Measurements from ENCODE around the gene DPP6. TPM values are rescaled to one million over a fixed set of nuclear protein-coding genes. Genes with fewer than 3 reads are reported as not detected.

DPP6 gene
- total RNA-seq, 1 experiment from 2014 or later: not detected

- ATAC-seq: no peak
- intact Hi-C loops (cut with micrococcal nuclease): no loop called here
- no peak overlapping the region for H3K27ac ChIP-seq (ENCODE audit: low read length)
- H3K9me2 ChIP-seq (replicated peaks; ENCODE audit: low read length): no peaks in the 10 kb centered on the region
- no peak overlapping the region for H2AFZ ChIP-seq (ENCODE audit: low read length)
- TF ChIP-seq EZH2 (IDR thresholded peaks at IDR 0.05; ENCODE audit: low read length, unreplicated experiment) (no peak), EZH2phosphoT487 (IDR thresholded peaks at IDR 0.05; ENCODE audit: borderline replicate concordance, low read length) (no peak)
- TF ChIP-seq, protein P1, sequence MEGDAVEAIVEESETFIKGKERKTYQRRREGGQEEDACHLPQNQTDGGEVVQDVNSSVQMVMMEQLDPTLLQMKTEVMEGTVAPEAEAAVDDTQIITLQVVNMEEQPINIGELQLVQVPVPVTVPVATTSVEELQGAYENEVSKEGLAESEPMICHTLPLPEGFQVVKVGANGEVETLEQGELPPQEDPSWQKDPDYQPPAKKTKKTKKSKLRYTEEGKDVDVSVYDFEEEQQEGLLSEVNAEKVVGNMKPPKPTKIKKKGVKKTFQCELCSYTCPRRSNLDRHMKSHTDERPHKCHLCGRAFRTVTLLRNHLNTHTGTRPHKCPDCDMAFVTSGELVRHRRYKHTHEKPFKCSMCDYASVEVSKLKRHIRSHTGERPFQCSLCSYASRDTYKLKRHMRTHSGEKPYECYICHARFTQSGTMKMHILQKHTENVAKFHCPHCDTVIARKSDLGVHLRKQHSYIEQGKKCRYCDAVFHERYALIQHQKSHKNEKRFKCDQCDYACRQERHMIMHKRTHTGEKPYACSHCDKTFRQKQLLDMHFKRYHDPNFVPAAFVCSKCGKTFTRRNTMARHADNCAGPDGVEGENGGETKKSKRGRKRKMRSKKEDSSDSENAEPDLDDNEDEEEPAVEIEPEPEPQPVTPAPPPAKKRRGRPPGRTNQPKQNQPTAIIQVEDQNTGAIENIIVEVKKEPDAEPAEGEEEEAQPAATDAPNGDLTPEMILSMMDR (conservative IDR thresholded peaks at IDR 0.05; ENCODE audit: low read depth, low read length): no peak
- no peak overlapping the region for H3K9ac ChIP-seq (ENCODE audit: low read length)
- no peaks in the 10 kb centered on the region for H3K36me3 ChIP-seq (ENCODE audit: low read depth, low read length)
- no peaks in the 10 kb centered on the region for H3K27me3 ChIP-seq (ENCODE audit: low read length)
- no peaks in the 10 kb centered on the region for H4K20me1 ChIP-seq (ENCODE audit: low read length)
- no peak overlapping the region for H3K4me2 ChIP-seq (ENCODE audit: low read length)
- ChIA-PET CTCF (no interaction called here), POLR2A (ENCODE audit: unreplicated experiment) (no interaction called here)
- BruUV-seq (replicated peaks): no TSS peak
- H3K9me3 ChIP-seq (ENCODE audit: low read length): peaks cover 10% of the 10 kb centered on the region
- no peaks in the 10 kb centered on the region for H3F3A ChIP-seq (ENCODE audit: low read length, unreplicated experiment)
- H3K79me2 ChIP-seq (ENCODE audit: low read length): no peaks in the 10 kb centered on the region
- no peak overlapping the region for H3K4me3 ChIP-seq (ENCODE audit: low read length)
- H3K4me1 ChIP-seq (ENCODE audit: insufficient read depth, low read length): no peaks in the 10 kb centered on the region
- no peak for DNase-seq
Observed at GRCh38 chr7:154231732-154232131, 179.5 kb downstream of the DPP6 start.

DNA sequence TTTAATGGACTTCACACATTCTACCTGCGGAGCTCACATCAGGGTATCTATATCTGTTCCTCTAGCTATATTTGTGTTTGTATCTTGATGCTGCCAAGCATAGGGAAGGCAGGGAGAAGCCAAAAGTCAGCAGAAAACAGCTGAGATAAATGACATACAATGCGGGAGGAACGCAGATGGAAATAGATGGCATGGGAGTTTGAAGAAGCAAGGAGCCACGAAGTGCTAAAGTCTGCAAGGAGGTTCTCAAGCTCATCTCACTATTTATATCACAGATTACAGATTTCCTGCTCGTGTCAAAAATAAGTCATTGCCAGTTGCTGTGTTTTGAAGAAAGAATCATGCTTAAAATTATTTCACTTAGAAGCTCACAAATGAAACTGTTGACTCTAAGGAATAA lies 180.5 kb downstream of the DPP6 start:
- no peaks in the 10 kb centered on the region for H3K79me2 ChIP-seq (ENCODE audit: low read length)
- no peak overlapping the region for H3K27ac ChIP-seq (ENCODE audit: low read length)
- no peak for DNase-seq
- no peak for TF ChIP-seq EZH2 (IDR thresholded peaks at IDR 0.05; ENCODE audit: low read length, unreplicated experiment)
- TF ChIP-seq, protein P1 (conservative IDR thresholded peaks at IDR 0.05; ENCODE audit: low read depth, low read length): no peak
- H3K9ac ChIP-seq (ENCODE audit: low read length): no peak overlapping the region
- H3K4me1 ChIP-seq (ENCODE audit: insufficient read depth, low read length): no peaks in the 10 kb centered on the region
- H3K9me3 ChIP-seq (ENCODE audit: low read length): peaks cover 10% of the 10 kb centered on the region
- H3K4me3 ChIP-seq (ENCODE audit: low read length): no peak overlapping the region
- intact Hi-C loops (cut with micrococcal nuclease): no loop called here
- H3F3A ChIP-seq (ENCODE audit: low read length, unreplicated experiment): no peaks in the 10 kb centered on the region
- no peak overlapping the region for H3K4me2 ChIP-seq (ENCODE audit: low read length)
- no TSS peak for BruUV-seq (replicated peaks)
- H3K27me3 ChIP-seq (ENCODE audit: low read length): no peaks in the 10 kb centered on the region
- no peak for ATAC-seq
- no peak overlapping the region for H2AFZ ChIP-seq (ENCODE audit: low read length)
- no peaks in the 10 kb centered on the region for H3K9me2 ChIP-seq (replicated peaks; ENCODE audit: low read length)
- no peaks in the 10 kb centered on the region for H3K36me3 ChIP-seq (ENCODE audit: low read depth, low read length)
- H4K20me1 ChIP-seq (ENCODE audit: low read length): no peaks in the 10 kb centered on the region
- POLR2A ChIA-PET (ENCODE audit: unreplicated experiment): no interaction called here
- CTCF ChIA-PET: no interaction called here

- CTCF ChIA-PET: no interaction called here
- no peaks in the 10 kb centered on the region for H3K27me3 ChIP-seq (ENCODE audit: low read length)
- H3K4me2 ChIP-seq (ENCODE audit: low read length): no peak overlapping the region
- no peak overlapping the region for H2AFZ ChIP-seq (ENCODE audit: low read length)
- TF ChIP-seq, protein P1 (conservative IDR thresholded peaks at IDR 0.05; ENCODE audit: low read depth, low read length): no peak
- TF ChIP-seq EZH2 (IDR thresholded peaks at IDR 0.05; ENCODE audit: low read length, unreplicated experiment) (no peak), EZH2phosphoT487 (IDR thresholded peaks at IDR 0.05; ENCODE audit: borderline replicate concordance, low read length) (no peak)
- no peaks in the 10 kb centered on the region for H3K9me3 ChIP-seq (ENCODE audit: low read length)
- no peak overlapping the region for H3K27ac ChIP-seq (ENCODE audit: low read length)
- H4K20me1 ChIP-seq (ENCODE audit: low read length): no peaks in the 10 kb centered on the region
- DNase-seq (no peak), ATAC-seq (no peak)
- POLR2A ChIA-PET (ENCODE audit: unreplicated experiment): no interaction called here
- no TSS peak for BruUV-seq (replicated peaks)
- no peaks in the 10 kb centered on the region for H3K36me3 ChIP-seq (ENCODE audit: low read depth, low read length)
- no peaks in the 10 kb centered on the region for H3K4me1 ChIP-seq (ENCODE audit: insufficient read depth, low read length)
- no peaks in the 10 kb centered on the region for H3K9me2 ChIP-seq (replicated peaks; ENCODE audit: low read length)
- H3K79me2 ChIP-seq (ENCODE audit: low read length): no peaks in the 10 kb centered on the region
- intact Hi-C loops (cut with micrococcal nuclease): no loop called here
- no peak overlapping the region for H3K9ac ChIP-seq (ENCODE audit: low read length)
- no peaks in the 10 kb centered on the region for H3F3A ChIP-seq (ENCODE audit: low read length, unreplicated experiment)
- no peak overlapping the region for H3K4me3 ChIP-seq (ENCODE audit: low read length)
Observed at GRCh38 chr7:154241988-154242387, 189.8 kb downstream of the DPP6 start.
